MM.1S (cell line): ENCODE measurements around the gene CTRL.

Experiments
- DNase-seq: peaks from one replicate; pipeline ENCODE4 v3.0.0-alpha.2; 2015
- H2AFZ ChIP-seq: fragments of 300-600 bp; sonication (generic); 2 replicates; pipeline ENCODE4 v1.6.0; 2016; ENCODE audit warnings: antibody characterized with exemption, low read length
- H3F3A ChIP-seq: fragments of 300-600 bp; sonication (generic); 2 replicates; pipeline ENCODE4 v1.6.1; 2016; ENCODE audit warnings: mild to moderate bottlenecking, antibody characterized with exemption, low read length, moderate library complexity, mixed read lengths; ENCODE audit not compliant: insufficient read depth
- H3K27ac ChIP-seq: fragments of 300-600 bp; sonication (generic); 2 replicates; pipeline ENCODE4 v1.5.1; 2016; ENCODE audit warnings: mild to moderate bottlenecking, low read length
- H3K27me3 ChIP-seq: fragments of 300-600 bp; sonication (generic); replicated peaks from 2 replicates; pipeline ENCODE4 v1.6.0; 2016; ENCODE audit warnings: low read length; ENCODE audit not compliant: insufficient read depth
- H3K36me3 ChIP-seq: fragments of 300-600 bp; sonication (generic); replicated peaks from 2 replicates; pipeline ENCODE4 v1.6.1; 2016; ENCODE audit warnings: mild to moderate bottlenecking, low read length, mixed read lengths; ENCODE audit not compliant: insufficient read depth
- H3K4me1 ChIP-seq: fragments of 300-600 bp; sonication (generic); 2 replicates; pipeline ENCODE4 v1.6.1; 2016; ENCODE audit warnings: low read length, mixed read lengths
- H3K4me2 ChIP-seq: fragments of 300-600 bp; sonication (generic); 2 replicates; pipeline ENCODE4 v1.6.0; 2016; ENCODE audit warnings: low read depth, low read length
- H3K4me3 ChIP-seq: fragments of 300-600 bp; sonication (generic); 2 replicates; pipeline ENCODE4 v1.5.1; 2016; ENCODE audit warnings: low read length, mixed read lengths
- H3K79me2 ChIP-seq: fragments of 300-600 bp; sonication (generic); 2 replicates; pipeline ENCODE4 v1.6.1; 2016; ENCODE audit warnings: mixed run types, low read length, mixed read lengths
- H3K9ac ChIP-seq: fragments of 300-600 bp; sonication (generic); 2 replicates; pipeline ENCODE4 v1.6.1; 2016; ENCODE audit warnings: low read length, mixed read lengths
- H3K9me2 ChIP-seq: fragments of 300-600 bp; sonication (generic); replicated peaks from 2 replicates; pipeline ENCODE4 v1.6.1; 2016; ENCODE audit warnings: mild to moderate bottlenecking, low read length, mixed read lengths; ENCODE audit not compliant: insufficient read depth
- H3K9me3 ChIP-seq: fragments of 300-600 bp; sonication (generic); replicated peaks from 2 replicates; pipeline ENCODE4 v1.6.1; 2016; ENCODE audit warnings: mild to moderate bottlenecking, low read length, mixed read lengths; ENCODE audit not compliant: insufficient read depth
- H4K20me1 ChIP-seq: fragments of 300-600 bp; sonication (generic); 2 replicates; pipeline ENCODE4 v1.6.1; 2016; ENCODE audit warnings: mild to moderate bottlenecking, low read length, moderate library complexity, mixed read lengths; ENCODE audit not compliant: insufficient read depth
- CTCF ChIP-seq: fragments of 300-600 bp; sonication (generic); IDR thresholded peaks from 2 replicates; pipeline ENCODE4 v1.5.1; 2016; ENCODE audit warnings: antibody characterized with exemption, low read length, mixed read lengths
- EZH2 ChIP-seq: fragments of 300-600 bp; sonication (generic); optimal IDR thresholded peaks from 2 replicates; pipeline ENCODE3; 2017; ENCODE audit warnings: low read depth, mild to moderate bottlenecking, antibody characterized with exemption, low read length, mixed read lengths
- EZH2phosphoT487 ChIP-seq: fragments of 300-600 bp; sonication (generic); IDR thresholded peaks from 2 replicates; pipeline ENCODE4 v1.6.1; 2018; ENCODE audit warnings: antibody characterized with exemption, low read length

Gene CTRL

GRCh38 chr16:67880584-67880983 lies 51.1 kb downstream of the CTRL start:
- Histone ChIP-seq H3F3A (no peaks in the 10 kb centered on the region), H3K4me3 (no peak overlapping the region), H3K27ac (no peak overlapping the region), H3K36me3 (no peaks in the 10 kb centered on the region; the same call in none of the 2 replicates), H3K27me3 (no peaks in the 10 kb centered on the region), H3K9ac (no peak overlapping the region), H4K20me1 (no peaks in the 10 kb centered on the region), H3K79me2 (peaks cover 17% of the 10 kb centered on the region), H3K4me1 (0 out of 2 replicates have a peak, but pooled peaks cover under 1% of the 10 kb centered on the region), H3K4me2 (no peak overlapping the region), H3K9me3 (no peaks in the 10 kb centered on the region), H2AFZ (no peak overlapping the region), H3K9me2 (no peaks in the 10 kb centered on the region)
- DNase-seq, result no peak
- no peak for TF ChIP-seq EZH2
- TF ChIP-seq EZH2phosphoT487, result no peak
- no peak for TF ChIP-seq CTCF

- TF ChIP-seq EZH2, result no peak
- no peak for TF ChIP-seq CTCF
- no peak for TF ChIP-seq EZH2phosphoT487
- no peaks in the 10 kb centered on the region; the same call in none of the 2 replicates for H3K36me3 ChIP-seq
These were observed 51.7 kb downstream of the CTRL start for GRCh38 chr16:67879936-67880335.

More at GRCh38 chr16:67879936-67880335, 51.7 kb downstream of the CTRL start:
- no peaks in the 10 kb centered on the region for H3F3A ChIP-seq
- H4K20me1 ChIP-seq, result no peaks in the 10 kb centered on the region
- H3K9me3 ChIP-seq, result no peaks in the 10 kb centered on the region
- no peak overlapping the region for H3K9ac ChIP-seq
- H2AFZ ChIP-seq, result no peak overlapping the region
- H3K27me3 ChIP-seq, result no peaks in the 10 kb centered on the region
- DNase-seq, result no peak
- peaks cover 23% of the 10 kb centered on the region for H3K79me2 ChIP-seq
- H3K4me3 ChIP-seq, result no peak overlapping the region
- peaks cover 7% of the 10 kb centered on the region; the same call in 1 of the 2 replicates for H3K4me1 ChIP-seq
- no peak overlapping the region for H3K27ac ChIP-seq
- H3K4me2 ChIP-seq, result no peak overlapping the region
- no peaks in the 10 kb centered on the region for H3K9me2 ChIP-seq
